GM19239 (cell line): ENCODE results near the gene PYGL.
"Not testable (repeated sequence)": the region's sequence is repeated elsewhere in the genome, so short reads cannot be mapped to it uniquely, and the experiment has no call there.

Experiments
- DNase-seq: peaks from one replicate; pipeline ENCODE4 v3.0.0; 2011; ENCODE audit warnings: low spot score; ENCODE audit not compliant: insufficient read length
- FAIRE-seq: peaks from 2 replicates; lab custom pipeline; 2011; peaks lifted over from hg19 to GRCh38; lab: Jason Lieb, UNC

The PYGL gene

GRCh38 chr14:50931559-50931958, 12.7 kb downstream of the PYGL start:
- DNase-seq (no peak), FAIRE-seq (no peak)

- DNase-seq (no peak), FAIRE-seq (no peak)
Observed at GRCh38 chr14:50929506-50929905, 14.8 kb downstream of the PYGL start.

GRCh38 chr14:50928002-50928635, 16.2 kb downstream of the PYGL start:
- no peak for DNase-seq
- FAIRE-seq: no peak

GRCh38 chr14:50926851-50927386, 17.4 kb downstream of the PYGL start:
- DNase-seq (no peak), FAIRE-seq (no peak)

GRCh38 chr14:50924843-50925242, 19.4 kb downstream of the PYGL start:
- no peak for DNase-seq
- FAIRE-seq: no peak

GRCh38 chr14:50924236-50924635, 20.0 kb downstream of the PYGL start:
- FAIRE-seq: no peak

GRCh38 chr14:50922803-50923202, 21.5 kb downstream of the PYGL start:
- no peak for DNase-seq
- no peak for FAIRE-seq

More at GRCh38 chr14:50924236-50924635, 20.0 kb downstream of the PYGL start:
- no peak for DNase-seq

- DNase-seq: no peak
- no peak for FAIRE-seq
Observed at GRCh38 chr14:50920482-50921230, 23.6 kb downstream of the PYGL start.

GRCh38 chr14:50919524-50919923, 24.8 kb downstream of the PYGL start:
- not testable (repeated sequence) for FAIRE-seq, DNase-seq

- no peak for FAIRE-seq
Observed at GRCh38 chr14:50917449-50917848, 26.8 kb downstream of the PYGL start.

GRCh38 chr14:50910495-50911420, 33.5 kb downstream of the PYGL start:
- FAIRE-seq (no peak), DNase-seq (no peak)

More at GRCh38 chr14:50917449-50917848, 26.8 kb downstream of the PYGL start:
- no peak for DNase-seq

- FAIRE-seq (no peak), DNase-seq (no peak)
Observed at GRCh38 chr14:50906326-50907065, 37.8 kb downstream of the PYGL start.

- FAIRE-seq (no peak), DNase-seq (no peak)
Observed at GRCh38 chr14:50904719-50905118, 39.6 kb downstream of the PYGL start.

- FAIRE-seq (no peak), DNase-seq (no peak)
Observed at GRCh38 chr14:50901361-50901760, 42.9 kb downstream of the PYGL start.

GRCh38 chr14:50897658-50898175, 46.6 kb downstream of the PYGL start:
- FAIRE-seq (no peak), DNase-seq (no peak)

GRCh38 chr14:50897005-50897404, 47.3 kb downstream of the PYGL start:
- DNase-seq, FAIRE-seq: not testable (repeated sequence)

- not testable (repeated sequence) for DNase-seq, FAIRE-seq
Observed at GRCh38 chr14:50896421-50896820, 47.9 kb downstream of the PYGL start.

- DNase-seq: no peak
- no peak for FAIRE-seq
Observed at GRCh38 chr14:50892255-50892654, 52.0 kb downstream of the PYGL start.

GRCh38 chr14:50887476-50887875, 56.8 kb downstream of the PYGL start:
- no peak for FAIRE-seq
- DNase-seq: no peak
